ENCODE measurements around the gene ARL4C. TPM values are rescaled to one million over a fixed set of nuclear protein-coding genes. Genes with fewer than 3 reads are reported as not detected.

The ARL4C gene
- total and polyA plus RNA-seq, 4 donors: 6.1 to 16.2 (median 10.9) TPM

DNA sequence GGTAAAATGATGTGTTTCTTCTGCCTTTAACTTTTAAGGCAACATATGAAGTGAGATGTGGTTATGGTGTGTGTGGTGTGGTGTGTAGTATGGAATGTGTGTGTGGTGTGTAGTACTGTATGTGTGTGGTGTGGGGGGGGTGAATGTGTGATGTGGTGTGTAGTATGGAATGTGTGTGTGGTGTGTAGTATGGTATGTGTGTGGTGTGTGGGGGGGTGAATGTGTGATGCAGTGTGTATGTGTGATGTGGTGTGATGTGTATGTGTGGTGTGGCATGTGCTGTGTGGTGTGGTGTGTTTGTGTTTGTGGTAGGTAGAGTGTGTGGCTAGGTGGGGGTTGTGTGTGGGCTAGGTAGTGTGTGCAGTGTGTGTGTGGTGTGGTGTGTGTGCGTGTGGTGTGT lies 17.2 kb upstream of the ARL4C start:
- ATAC-seq (ENCODE audit: insufficient read depth, low FRiP score) (no peak), DNase-seq (no peak)
- Histone ChIP-seq H3K36me3 (ENCODE audit: control insufficient read depth in 4 of 4, insufficient read depth in 4 of 4, low read length in 4 of 4) (no peaks in the 10 kb centered on the region), H3K4me3 (no peak overlapping the region), H3K27me3 (ENCODE audit: control insufficient read depth in 3 of 3, insufficient read depth in 3 of 3, low read length in 2 of 3) (no peaks in the 10 kb centered on the region), H3K9ac (ENCODE audit: insufficient read depth in 1 of 2, low read length in 2 of 2) (no peak overlapping the region), H3K4me1 (ENCODE audit: control insufficient read depth in 5 of 5, insufficient read depth in 5 of 5, low read length in 5 of 5) (no peaks in the 10 kb centered on the region), H3K9me3 (ENCODE audit: control insufficient read depth in 4 of 4, insufficient read depth in 3 of 4, low read length in 3 of 4) (no peaks in the 10 kb centered on the region), H3K27ac (ENCODE audit: low read depth in 1 of 2, low read length in 1 of 2) (no peak overlapping the region)
- TF ChIP-seq, protein P1, sequence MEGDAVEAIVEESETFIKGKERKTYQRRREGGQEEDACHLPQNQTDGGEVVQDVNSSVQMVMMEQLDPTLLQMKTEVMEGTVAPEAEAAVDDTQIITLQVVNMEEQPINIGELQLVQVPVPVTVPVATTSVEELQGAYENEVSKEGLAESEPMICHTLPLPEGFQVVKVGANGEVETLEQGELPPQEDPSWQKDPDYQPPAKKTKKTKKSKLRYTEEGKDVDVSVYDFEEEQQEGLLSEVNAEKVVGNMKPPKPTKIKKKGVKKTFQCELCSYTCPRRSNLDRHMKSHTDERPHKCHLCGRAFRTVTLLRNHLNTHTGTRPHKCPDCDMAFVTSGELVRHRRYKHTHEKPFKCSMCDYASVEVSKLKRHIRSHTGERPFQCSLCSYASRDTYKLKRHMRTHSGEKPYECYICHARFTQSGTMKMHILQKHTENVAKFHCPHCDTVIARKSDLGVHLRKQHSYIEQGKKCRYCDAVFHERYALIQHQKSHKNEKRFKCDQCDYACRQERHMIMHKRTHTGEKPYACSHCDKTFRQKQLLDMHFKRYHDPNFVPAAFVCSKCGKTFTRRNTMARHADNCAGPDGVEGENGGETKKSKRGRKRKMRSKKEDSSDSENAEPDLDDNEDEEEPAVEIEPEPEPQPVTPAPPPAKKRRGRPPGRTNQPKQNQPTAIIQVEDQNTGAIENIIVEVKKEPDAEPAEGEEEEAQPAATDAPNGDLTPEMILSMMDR (IDR thresholded peaks at IDR 0.05; ENCODE audit: control extremely low read depth, extremely low read depth): no peak
- WGBS, 2 donors: 91 to 98% methylated on average over 1 of the region's 1 CpG

DNA sequence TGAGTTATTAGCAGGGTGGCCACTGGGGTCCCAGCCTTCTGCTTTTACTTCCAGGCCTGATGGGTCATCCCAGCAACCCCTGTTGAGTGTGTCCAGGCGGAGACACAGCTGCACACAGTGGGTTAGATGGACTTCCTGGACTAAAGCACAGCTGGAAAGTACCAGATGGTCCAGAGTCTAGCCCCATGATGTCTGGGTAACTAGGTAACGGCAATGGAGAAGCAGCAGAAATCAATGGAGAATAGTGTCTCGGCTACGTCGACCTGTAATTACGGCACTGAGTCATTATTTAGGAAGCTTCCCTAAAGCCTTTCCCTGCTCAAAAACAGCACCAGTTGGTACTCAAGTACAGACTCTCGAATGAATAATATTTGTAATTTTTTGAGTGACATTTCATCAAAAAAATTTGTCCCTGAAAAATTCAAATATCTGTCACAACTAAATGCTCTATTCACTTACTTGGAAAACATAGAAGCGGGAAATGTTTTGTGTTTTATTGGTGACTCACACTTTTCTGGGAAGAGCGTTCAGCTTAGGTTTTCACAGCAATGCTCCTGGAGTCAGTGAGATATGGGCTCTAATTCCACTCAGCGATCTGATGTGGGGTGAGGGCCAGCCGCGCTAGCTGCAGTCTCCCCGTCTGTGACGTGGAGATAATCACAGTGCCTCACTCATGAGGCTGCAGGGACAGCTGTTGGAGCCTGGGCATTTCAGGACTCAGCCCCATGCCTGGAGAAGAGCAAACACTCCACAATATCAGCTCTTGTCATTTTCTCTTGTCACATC lies 16.2 kb upstream of the ARL4C start:
- no peaks in the 10 kb centered on the region for H3K27me3 ChIP-seq (ENCODE audit: control insufficient read depth in 3 of 3, insufficient read depth in 3 of 3, low read length in 2 of 3)
- H3K4me3 ChIP-seq: no peak overlapping the region
- no peak overlapping the region for H3K9ac ChIP-seq (ENCODE audit: insufficient read depth in 1 of 2, low read length in 2 of 2)
- TF ChIP-seq, protein P1 (IDR thresholded peaks at IDR 0.05; ENCODE audit: control extremely low read depth, extremely low read depth): no peak
- H3K36me3 ChIP-seq (ENCODE audit: control insufficient read depth in 4 of 4, insufficient read depth in 4 of 4, low read length in 4 of 4): no peaks in the 10 kb centered on the region
- ATAC-seq (ENCODE audit: insufficient read depth, low FRiP score) (no peak), DNase-seq (peak in 1 of 3 donors; percentile 6)
- no peaks in the 10 kb centered on the region for H3K4me1 ChIP-seq (ENCODE audit: control insufficient read depth in 5 of 5, insufficient read depth in 5 of 5, low read length in 5 of 5)
- no peaks in the 10 kb centered on the region for H3K9me3 ChIP-seq (ENCODE audit: control insufficient read depth in 4 of 4, insufficient read depth in 3 of 4, low read length in 3 of 4)
- H3K27ac ChIP-seq (ENCODE audit: low read depth in 1 of 2, low read length in 1 of 2): no peak overlapping the region
- 88 to 95% methylated on average over 14 of the region's 14 CpGs for WGBS, 2 donors

DNA sequence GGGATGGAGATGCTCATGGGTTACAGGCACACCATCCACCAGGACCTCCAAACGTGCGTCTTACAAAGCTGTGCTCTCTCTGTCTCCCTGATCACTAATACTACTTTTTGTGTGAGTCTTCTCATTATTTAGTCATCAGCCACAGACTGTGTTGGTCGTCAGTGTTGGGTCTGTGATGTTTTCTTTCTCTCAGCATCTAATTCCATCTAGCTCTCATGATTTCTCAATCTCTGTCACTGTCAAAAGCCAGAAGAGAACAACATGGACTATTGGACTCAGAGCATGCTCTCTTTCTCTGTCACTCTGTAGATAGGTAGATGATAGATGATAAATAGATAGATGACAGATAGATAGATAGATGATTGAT lies 6.0 kb upstream of the ARL4C start:
- H3K36me3 ChIP-seq (ENCODE audit: control insufficient read depth in 4 of 4, insufficient read depth in 4 of 4, low read length in 4 of 4): no peaks in the 10 kb centered on the region
- ATAC-seq (ENCODE audit: insufficient read depth, low FRiP score): no peak
- H3K27me3 ChIP-seq (ENCODE audit: control insufficient read depth in 3 of 3, insufficient read depth in 3 of 3, low read length in 2 of 3): peaks cover 0 to 4% (median 0%) of the 10 kb centered on the region in 3 donors
- no peaks in the 10 kb centered on the region for H3K4me1 ChIP-seq (ENCODE audit: control insufficient read depth in 5 of 5, insufficient read depth in 5 of 5, low read length in 5 of 5)
- no peak overlapping the region for H3K9ac ChIP-seq (ENCODE audit: insufficient read depth in 1 of 2, low read length in 2 of 2)
- WGBS, 2 donors: 70 to 71% methylated on average over 3 of the region's 3 CpGs
- H3K9me3 ChIP-seq (ENCODE audit: control insufficient read depth in 4 of 4, insufficient read depth in 3 of 4, low read length in 3 of 4): no peaks in the 10 kb centered on the region
- no peak overlapping the region for H3K27ac ChIP-seq (ENCODE audit: low read depth in 1 of 2, low read length in 1 of 2)
- no peak overlapping the region for H3K4me3 ChIP-seq
- no peak for DNase-seq
- TF ChIP-seq, protein P1 (IDR thresholded peaks at IDR 0.05; ENCODE audit: control extremely low read depth, extremely low read depth): no peak

All from lung (tissue), 12 donors.